HCT116 (cell line): ENCODE data around the gene CARD14.

Experiments used
- EZH2 ChIP-seq: fragments of 200-600 bp; sonication (generic); IDR thresholded peaks from 2 replicates; pipeline ENCODE4 v1.6.1; 2017; ENCODE audit warnings: antibody characterized with exemption, mixed run types
- EZH2phosphoT487 ChIP-seq: fragments of 200-600 bp; IDR thresholded peaks from 2 replicates; pipeline ENCODE4 v1.6.1; 2018; ENCODE audit warnings: antibody characterized with exemption, borderline replicate concordance
- POLR2AphosphoS5 ChIP-seq: IDR thresholded peaks from 2 replicates; pipeline ENCODE4 v1.6.1; 2011; ENCODE audit warnings: mild to moderate bottlenecking, low read depth, low read length, moderate library complexity
- RAD21 ChIP-seq: IDR thresholded peaks from 2 replicates; pipeline ENCODE4 v1.6.1; 2012; ENCODE audit warnings: low read depth, mild to moderate bottlenecking
- REST ChIP-seq: IDR thresholded peaks from 2 replicates; pipeline ENCODE4 v1.6.1; 2012; ENCODE audit warnings: low read depth
- SIN3A ChIP-seq: IDR thresholded peaks from 2 replicates; pipeline ENCODE4 v1.6.1; 2012; ENCODE audit warnings: low read depth
- SP1 ChIP-seq: IDR thresholded peaks from 2 replicates; pipeline ENCODE4 v1.6.1; 2012; ENCODE audit warnings: low read depth
- YY1 ChIP-seq: IDR thresholded peaks from 2 replicates; pipeline ENCODE4 v1.6.1; 2011; ENCODE audit warnings: low read length, low read depth, moderate library complexity, mild to moderate bottlenecking; ENCODE audit not compliant: insufficient replicate concordance; ENCODE audit errors: extremely low read depth
- TF ChIP-seq, protein P1 (sequence below), 3 experiments: fragments of 200-600 bp in 1 of 3; sonication (generic) in 1 of 3; IDR thresholded peaks in 2 of 3; conservative IDR thresholded peaks in 1 of 3; 2 replicates each; pipeline ENCODE4 v1.5.1; 2012 to 2017; ENCODE audit warnings: low read depth in 2 of 3, low read length in 2 of 3, antibody characterized with exemption in 1 of 3, borderline replicate concordance in 1 of 3, control low read depth in 1 of 3, mild to moderate bottlenecking in 1 of 3, mixed read lengths in 1 of 3, mixed run types in 1 of 3, moderate library complexity in 1 of 3; ENCODE audit not compliant: insufficient read depth in 1 of 3
- TF ChIP-seq, protein P2 (sequence below): IDR thresholded peaks from 2 replicates; pipeline ENCODE4 v1.6.1; 2012

- TF ChIP-seq REST (no peak), EZH2phosphoT487 (no peak), RAD21 (no peak), YY1 (no peak), SIN3A (no peak), POLR2AphosphoS5 (no peak), EZH2 (no peak), SP1 (no peak)
- TF ChIP-seq, protein P1, sequence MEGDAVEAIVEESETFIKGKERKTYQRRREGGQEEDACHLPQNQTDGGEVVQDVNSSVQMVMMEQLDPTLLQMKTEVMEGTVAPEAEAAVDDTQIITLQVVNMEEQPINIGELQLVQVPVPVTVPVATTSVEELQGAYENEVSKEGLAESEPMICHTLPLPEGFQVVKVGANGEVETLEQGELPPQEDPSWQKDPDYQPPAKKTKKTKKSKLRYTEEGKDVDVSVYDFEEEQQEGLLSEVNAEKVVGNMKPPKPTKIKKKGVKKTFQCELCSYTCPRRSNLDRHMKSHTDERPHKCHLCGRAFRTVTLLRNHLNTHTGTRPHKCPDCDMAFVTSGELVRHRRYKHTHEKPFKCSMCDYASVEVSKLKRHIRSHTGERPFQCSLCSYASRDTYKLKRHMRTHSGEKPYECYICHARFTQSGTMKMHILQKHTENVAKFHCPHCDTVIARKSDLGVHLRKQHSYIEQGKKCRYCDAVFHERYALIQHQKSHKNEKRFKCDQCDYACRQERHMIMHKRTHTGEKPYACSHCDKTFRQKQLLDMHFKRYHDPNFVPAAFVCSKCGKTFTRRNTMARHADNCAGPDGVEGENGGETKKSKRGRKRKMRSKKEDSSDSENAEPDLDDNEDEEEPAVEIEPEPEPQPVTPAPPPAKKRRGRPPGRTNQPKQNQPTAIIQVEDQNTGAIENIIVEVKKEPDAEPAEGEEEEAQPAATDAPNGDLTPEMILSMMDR (IDR thresholded peaks at IDR 0.05 in 2 of 3, conservative IDR thresholded peaks at IDR 0.05 in 1 of 3; ENCODE audit: borderline replicate concordance in 1 of 3, insufficient read depth in 1 of 3, low read depth in 2 of 3, low read length in 2 of 3): no peak
- TF ChIP-seq, protein P2, sequence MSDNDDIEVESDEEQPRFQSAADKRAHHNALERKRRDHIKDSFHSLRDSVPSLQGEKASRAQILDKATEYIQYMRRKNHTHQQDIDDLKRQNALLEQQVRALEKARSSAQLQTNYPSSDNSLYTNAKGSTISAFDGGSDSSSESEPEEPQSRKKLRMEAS: no peak
These were observed 43.8 kb downstream of the CARD14 start for GRCh38 chr17:80213643-80213975.
